ELR (cell line): ENCODE results near the gene CLSTN2.

Experiments used
- DNase-seq: peaks from one replicate; pipeline ENCODE4 v3.0.0-alpha.2; 2015; ENCODE audit warnings: low read depth

CLSTN2 gene

DNA sequence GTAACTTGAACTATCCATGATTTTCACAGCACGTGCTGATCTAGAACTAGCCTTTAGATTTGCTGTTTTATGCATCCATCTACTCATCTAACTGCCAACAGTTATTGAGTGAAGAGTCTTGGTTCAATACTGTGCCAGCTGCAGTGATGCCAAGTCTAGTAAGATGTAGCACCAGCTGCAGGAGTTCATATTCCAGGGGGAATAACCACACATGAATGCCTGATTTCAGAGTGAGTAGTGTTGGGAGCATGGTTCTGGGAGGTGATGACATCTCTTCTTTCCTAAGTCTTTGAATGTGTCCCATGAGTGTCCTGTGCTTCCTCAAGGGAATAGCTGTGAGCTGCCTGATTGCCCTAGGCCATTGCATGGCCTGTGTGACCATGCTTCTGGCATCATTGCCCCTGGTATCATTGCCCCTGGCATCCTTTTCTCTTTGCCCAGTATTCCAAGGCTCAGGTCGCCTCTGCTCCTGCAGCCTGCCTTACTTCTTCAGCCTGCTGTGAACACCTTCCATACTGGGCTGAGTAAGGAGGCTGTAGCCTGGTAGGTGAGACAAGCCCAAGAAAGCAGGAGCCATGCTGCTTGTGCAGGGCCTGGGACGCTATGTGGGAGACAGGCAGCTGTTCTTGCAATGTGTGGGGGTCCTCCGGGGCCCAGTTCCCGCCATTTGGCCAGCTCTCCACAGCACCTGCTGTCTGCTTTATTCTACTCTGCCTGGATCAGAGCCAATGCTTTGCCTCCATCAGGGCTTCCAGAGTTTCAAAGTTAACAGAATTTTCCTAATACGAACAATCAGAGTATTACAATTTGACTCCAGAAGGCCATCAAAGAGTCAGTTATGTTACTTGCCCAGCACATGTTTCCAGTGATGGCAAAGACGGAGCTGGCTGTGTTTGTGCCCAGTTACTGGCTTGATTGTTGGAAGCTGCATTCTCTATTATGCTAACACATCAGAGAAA lies 73.2 kb downstream of the CLSTN2 start:
- no peak for DNase-seq

DNA sequence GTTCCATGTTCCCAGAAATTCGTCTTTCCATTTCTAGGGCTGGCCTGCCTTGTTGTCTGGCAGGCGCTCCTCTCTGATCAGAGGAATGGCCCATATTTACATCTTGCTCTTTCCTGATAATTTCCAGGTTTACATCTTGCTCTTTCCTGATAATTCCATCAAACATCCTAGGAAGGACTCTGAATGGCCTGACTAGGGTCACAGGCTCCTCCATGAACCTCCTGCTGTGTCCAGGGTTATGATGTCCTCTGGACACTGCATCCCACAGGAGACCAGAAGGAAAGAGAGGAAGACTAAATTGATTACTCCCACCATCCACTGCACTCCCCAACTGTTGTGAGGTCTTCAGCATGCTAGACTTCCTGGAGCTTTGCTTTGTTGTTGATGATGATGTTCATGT lies 75.4 kb downstream of the CLSTN2 start:
- no peak for DNase-seq

GRCh38 chr3:140011086-140011485 lies 76.1 kb downstream of the CLSTN2 start:
- no peak for DNase-seq

GRCh38 chr3:140011611-140012277 lies 76.8 kb downstream of the CLSTN2 start:
- no peak for DNase-seq

GRCh38 chr3:140013220-140013619 lies 78.2 kb downstream of the CLSTN2 start:
- no peak for DNase-seq

GRCh38 chr3:140014831-140015495 lies 80.0 kb downstream of the CLSTN2 start:
- DNase-seq, result no peak

GRCh38 chr3:140015741-140016140 lies 80.8 kb downstream of the CLSTN2 start:
- DNase-seq, result no peak

DNA sequence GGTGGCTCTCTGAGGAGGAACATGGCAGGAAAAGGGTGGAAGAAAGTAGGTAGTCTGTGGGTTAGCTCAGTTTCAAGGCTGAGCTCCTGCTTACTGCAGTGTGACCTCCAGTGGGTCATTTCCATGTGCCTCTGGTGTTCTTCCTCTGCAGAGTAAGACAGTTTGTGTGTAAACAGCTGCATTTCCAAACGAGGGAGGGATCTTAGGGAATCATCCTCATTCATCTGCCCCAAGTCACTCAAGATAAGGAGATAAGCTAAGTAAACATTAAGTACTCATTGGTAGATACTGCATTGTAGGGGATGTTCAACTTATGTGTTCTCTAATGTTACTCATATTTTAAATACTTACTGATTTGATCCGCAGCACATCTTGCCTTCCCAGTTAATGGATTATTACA lies 83.6 kb downstream of the CLSTN2 start:
- DNase-seq, result no peak

GRCh38 chr3:140019946-140020345 lies 85.0 kb downstream of the CLSTN2 start:
- no peak for DNase-seq

- DNase-seq, result no peak
Measured at GRCh38 chr3:140020541-140020940, 85.6 kb downstream of the CLSTN2 start.

DNA sequence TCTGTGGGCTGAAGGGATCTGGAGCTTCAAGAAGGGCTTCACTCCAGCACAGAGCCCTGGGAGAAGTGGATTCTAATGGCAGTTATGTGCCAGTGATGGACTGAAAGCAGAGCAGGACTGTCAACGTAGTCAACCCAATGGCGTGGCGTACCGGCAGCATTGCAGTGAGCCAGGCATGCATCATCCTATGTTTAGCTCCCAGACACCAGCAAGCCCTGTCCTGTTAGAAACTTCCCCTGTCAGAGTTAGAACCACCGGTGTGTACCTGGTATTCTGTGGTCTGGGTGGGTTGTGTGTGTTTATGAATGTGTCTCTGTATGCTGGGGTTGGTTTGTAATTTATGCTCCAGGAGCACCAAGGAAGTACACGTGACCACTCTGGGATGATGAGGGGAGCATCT lies 86.3 kb downstream of the CLSTN2 start:
- no peak for DNase-seq

- DNase-seq, result no peak
Measured at GRCh38 chr3:140022066-140022770, 87.2 kb downstream of the CLSTN2 start.

- DNase-seq, result no peak
Measured at GRCh38 chr3:140023616-140024530, 88.9 kb downstream of the CLSTN2 start.

DNA sequence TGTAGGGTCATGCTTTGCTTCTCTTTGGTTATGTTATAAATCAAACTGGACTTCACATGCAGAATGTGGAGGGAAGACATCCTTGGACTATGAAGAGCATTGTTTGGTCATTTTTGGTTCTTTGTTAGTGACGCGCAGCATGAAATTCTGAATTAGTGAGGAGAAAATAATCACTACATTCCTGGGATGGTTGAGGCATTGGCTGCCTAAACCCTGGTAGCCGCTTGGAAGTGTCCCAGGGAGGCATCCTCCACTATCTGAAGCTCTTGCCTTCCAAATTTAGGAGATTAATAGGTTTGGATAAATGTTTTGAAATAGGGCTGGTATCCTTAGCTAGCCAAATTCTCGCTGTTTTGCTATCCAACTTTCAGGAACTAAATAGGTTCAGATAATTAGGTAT lies 96.2 kb downstream of the CLSTN2 start:
- DNase-seq, result no peak

GRCh38 chr3:140034058-140034457 lies 99.1 kb downstream of the CLSTN2 start:
- DNase-seq, result no peak

- no peak for DNase-seq
Measured at GRCh38 chr3:140035871-140036270, 100.9 kb downstream of the CLSTN2 start.

DNA sequence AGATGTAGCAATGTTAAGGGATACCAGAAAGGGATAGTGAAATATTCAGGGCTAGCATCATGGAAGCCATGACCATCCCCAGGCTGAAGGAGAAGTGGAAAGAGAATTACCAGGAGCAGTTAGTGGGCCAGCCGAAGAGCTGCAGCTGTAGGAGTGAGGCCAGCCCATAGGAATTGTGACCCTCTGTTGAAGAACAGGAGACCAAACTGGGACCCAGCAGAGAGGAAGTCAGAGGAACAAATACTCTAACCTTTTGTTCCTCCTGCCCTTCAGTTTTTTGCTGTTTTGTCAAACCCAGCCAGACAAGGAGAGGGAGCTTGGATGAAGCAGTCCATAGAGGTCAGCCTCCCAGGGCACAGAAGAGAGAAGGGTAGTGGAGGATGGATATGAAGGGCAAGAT lies 115.4 kb downstream of the CLSTN2 start:
- no peak for DNase-seq

DNA sequence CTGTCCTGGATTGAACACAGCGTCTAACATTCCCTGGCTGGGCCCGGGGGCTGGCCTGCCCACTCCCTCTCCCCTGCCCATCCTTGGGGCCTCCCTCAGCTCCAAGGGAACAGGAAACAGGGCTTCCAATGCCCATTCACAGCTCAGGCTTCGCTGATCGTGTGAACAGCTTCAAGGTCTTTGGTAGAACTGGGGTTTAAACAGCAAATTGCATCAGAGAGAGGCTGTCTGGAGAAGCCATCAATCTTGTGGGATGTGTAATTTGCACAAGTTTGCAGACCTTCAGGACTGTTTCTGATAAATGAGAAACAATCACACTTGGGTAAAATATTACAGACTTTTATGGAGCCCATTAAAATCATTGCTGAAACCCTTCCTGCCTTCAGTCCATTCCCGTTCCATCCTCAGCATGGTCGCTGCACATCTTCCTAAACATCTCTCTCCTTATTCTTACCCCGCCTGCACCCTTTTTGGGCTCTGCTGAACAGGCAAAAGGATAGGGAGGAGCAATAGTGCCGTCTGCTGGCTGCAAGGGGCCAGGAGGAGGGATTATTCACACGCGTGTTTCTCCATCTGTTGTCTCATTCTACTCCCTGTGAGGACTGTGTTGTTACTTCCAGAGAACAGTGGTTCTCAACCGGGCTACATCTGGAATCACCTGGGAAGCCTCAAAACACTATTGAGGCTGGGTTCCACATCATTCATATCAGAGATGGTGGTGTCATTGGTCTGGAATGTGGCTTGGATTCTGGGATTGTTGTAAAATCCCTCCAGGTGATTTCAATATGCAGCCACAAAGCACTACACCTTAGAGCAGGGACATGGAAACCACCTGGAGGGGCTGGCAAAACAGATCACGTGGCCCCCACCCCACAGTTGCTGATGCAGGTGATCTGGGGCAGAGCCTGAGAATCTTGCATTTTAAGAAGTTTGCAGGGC lies 116.3 kb downstream of the CLSTN2 start:
- DNase-seq, result peak; percentile 1

- DNase-seq, result no peak
Measured at GRCh38 chr3:140052771-140053702, 118.1 kb downstream of the CLSTN2 start.
